GM23338 (cell line): Measurements from ENCODE around the gene REEP1. TPM values are rescaled to one million over a fixed set of nuclear protein-coding genes. Genes with fewer than 3 reads are reported as not detected.

ENCODE experiments used
- ATAC-seq: fragments of 200-7000 bp; cut with Tn5 transposase; 3 replicates; pipeline ENCODE4 v1.9.1; 2020
- DNase-seq: peaks from one replicate; pipeline ENCODE4 v3.0.0-alpha.2; 2015; ENCODE audit warnings: low spot score
- H2AFZ ChIP-seq: fragments of 200-600 bp; sonication (generic); 2 replicates; pipeline ENCODE4 v1.8.0; 2016; ENCODE audit warnings: antibody characterized with exemption, mild to moderate bottlenecking, moderate library complexity
- H3F3A ChIP-seq: fragments of 200-600 bp; sonication (generic); replicated peaks from 2 replicates; pipeline ENCODE4 v1.8.0; 2017; ENCODE audit warnings: antibody characterized with exemption, mixed run types, low read depth
- H3K27ac ChIP-seq: fragments of 200-600 bp; sonication (generic); 2 replicates; pipeline ENCODE4 v1.6.1; 2016; ENCODE audit warnings: low read depth
- H3K27me3 ChIP-seq: fragments of 200-600 bp; sonication (generic); 2 replicates; pipeline ENCODE4 v1.8.0; 2016; ENCODE audit warnings: mild to moderate bottlenecking, mixed run types, moderate library complexity; ENCODE audit not compliant: insufficient read depth
- H3K36me3 ChIP-seq: fragments of 200-600 bp; sonication (generic); 2 replicates; pipeline ENCODE4 v1.8.0; 2016; ENCODE audit warnings: mild to moderate bottlenecking; ENCODE audit not compliant: insufficient read depth
- H3K4me1 ChIP-seq: fragments of 200-600 bp; sonication (generic); 2 replicates; pipeline ENCODE4 v1.8.0; 2016; ENCODE audit warnings: mild to moderate bottlenecking, moderate library complexity; ENCODE audit not compliant: insufficient read depth
- H3K4me2 ChIP-seq: fragments of 200-600 bp; sonication (generic); 2 replicates; pipeline ENCODE4 v1.7.1; 2017; ENCODE audit warnings: mixed run types
- H3K4me3 ChIP-seq: fragments of 200-600 bp; sonication (generic); 2 replicates; pipeline ENCODE4 v1.6.1; 2016; ENCODE audit warnings: mixed run types
- H3K79me2 ChIP-seq: fragments of 200-600 bp; sonication (generic); replicated peaks from 2 replicates; pipeline ENCODE4 v1.8.0; 2017; ENCODE audit warnings: mild to moderate bottlenecking; ENCODE audit not compliant: insufficient read depth
- H3K9me2 ChIP-seq: fragments of 200-600 bp; sonication (generic); 2 replicates; pipeline ENCODE4 v1.8.0; 2017; ENCODE audit not compliant: insufficient read depth
- H4K20me1 ChIP-seq: fragments of 200-600 bp; sonication (generic); replicated peaks from 2 replicates; pipeline ENCODE4 v1.8.0; 2017; ENCODE audit warnings: mild to moderate bottlenecking; ENCODE audit not compliant: insufficient read depth
- H3K27ac Mint-ChIP-seq: 2 replicates; pipeline ENCODE4 v1.8.0; 2020; ENCODE audit warnings: inconsistent platforms, mild to moderate bottlenecking, moderate library complexity, mixed read lengths
- H3K27me3 Mint-ChIP-seq: 3 replicates; pipeline ENCODE4 v1.8.0; 2022; ENCODE audit warnings: low read depth, mild to moderate bottlenecking, moderate library complexity, mixed read lengths, inconsistent platforms; ENCODE audit not compliant: insufficient read depth, poor library complexity
- H3K36me3 Mint-ChIP-seq: 3 replicates; pipeline ENCODE4 v1.8.0; 2021; ENCODE audit warnings: low read depth, mild to moderate bottlenecking, inconsistent platforms, moderate library complexity, mixed read lengths
- H3K4me1 Mint-ChIP-seq: 3 replicates; pipeline ENCODE4 v1.8.0; 2020; ENCODE audit warnings: mild to moderate bottlenecking, inconsistent platforms, mixed read lengths
- H3K4me3 Mint-ChIP-seq: 3 replicates; pipeline ENCODE4 v1.8.0; 2021; ENCODE audit warnings: moderate library complexity, mild to moderate bottlenecking, inconsistent platforms, mixed read lengths
- H3K9me3 Mint-ChIP-seq: 3 replicates; pipeline ENCODE4 v1.8.0; 2020; ENCODE audit warnings: moderate library complexity, mild to moderate bottlenecking, inconsistent platforms, mixed read lengths
- CREB1 ChIP-seq: fragments of 250-450 bp; sonication (Bioruptor Pico); IDR thresholded peaks from 2 replicates; pipeline ENCODE4 v1.5.0; 2020; ENCODE audit warnings: low read depth, mild to moderate bottlenecking, moderate library complexity
- ETS1 ChIP-seq: IDR thresholded peaks from 2 replicates; pipeline ENCODE4 v1.6.1; 2016; ENCODE audit warnings: antibody characterized with exemption
- NANOG ChIP-seq: IDR thresholded peaks from 2 replicates; pipeline ENCODE4 v1.6.1; 2016; ENCODE audit warnings: antibody characterized with exemption, borderline replicate concordance
- POLR2AphosphoS5 ChIP-seq: IDR thresholded peaks from 2 replicates; pipeline ENCODE4 v1.6.1; 2016; ENCODE audit warnings: antibody characterized with exemption, low read depth
- REST ChIP-seq: IDR thresholded peaks from one replicate; pipeline ENCODE4 v1.6.1; 2018; ENCODE audit warnings: antibody characterized with exemption; ENCODE audit not compliant: unreplicated experiment
- STAT1 ChIP-seq: IDR thresholded peaks from one replicate; pipeline ENCODE4 v1.6.1; 2016; ENCODE audit warnings: antibody characterized with exemption; ENCODE audit not compliant: unreplicated experiment
- ZNF114 ChIP-seq: fragments of 250-450 bp; sonication (Bioruptor Pico); IDR thresholded peaks from 2 replicates; pipeline ENCODE4 v1.5.0; 2020; ENCODE audit warnings: mild to moderate bottlenecking, moderate library complexity
- ZNF331 ChIP-seq: fragments of 250-450 bp; sonication (Bioruptor Pico); IDR thresholded peaks from 2 replicates; pipeline ENCODE4 v1.5.0; 2020; ENCODE audit warnings: low read depth, mild to moderate bottlenecking, moderate library complexity
- polyA plus RNA-seq: library from polyadenylated mRNA; unstranded; fragments of >200 nt; fragmentation: Nextera tagmentation; extraction: Ambion mirVana; gene quantifications from 2 replicates; pipeline ENCODE4 v1.2.1, GENCODE V29; 2016
- total RNA-seq: library from RNA; depleted of rRNA; stranded (reverse); fragments of >200 nt; shearing (Covaris generic); gene quantifications from 2 replicates; pipeline ENCODE4 v1.2.3, GENCODE V29; 2014

Gene REEP1
- total and polyA plus RNA-seq, 2 experiments from 2014 or later: 1.6 to 1.8 TPM

GRCh38 chr2:86193901-86194567 lies 143.4 kb downstream of the REEP1 start:
- Histone ChIP-seq H3K4me3 (peak overlapping the region; percentile 81), H3K27ac (no peak overlapping the region), H3F3A (no peaks in the 10 kb centered on the region), H3K4me1 (peaks cover 5% of the 10 kb centered on the region; the same call in 1 of the 2 replicates), H3K36me3 (peaks cover 4% of the 10 kb centered on the region; the same call in 1 of the 2 replicates), H3K27me3 (no peaks in the 10 kb centered on the region), H2AFZ (no peak overlapping the region), H3K4me2 (peak overlapping the region; percentile 85), H4K20me1 (peaks cover 27% of the 10 kb centered on the region), H3K9me2 (no peaks in the 10 kb centered on the region), H3K79me2 (peaks cover 56% of the 10 kb centered on the region)
- Mint-ChIP-seq H3K9me3 (no peaks in the 10 kb centered on the region; the same call in 2 of the 3 replicates), H3K27me3 (peaks cover 9% of the 10 kb centered on the region), H3K4me3 (peak overlapping the region; percentile 90), H3K36me3 (peaks cover 20% of the 10 kb centered on the region), H3K27ac (peak overlapping the region; percentile 99; the same call in 1 of the 2 replicates), H3K4me1 (peaks cover 16% of the 10 kb centered on the region)
- TF ChIP-seq REST (no peak), POLR2AphosphoS5 (no peak), ETS1 (no peak), NANOG (no peak), ZNF114 (CRISPR knock-in tag) (no peak), ZNF331 (CRISPR knock-in tag) (no peak)
- DNase-seq: peak; percentile 28
- ATAC-seq: no peak

- no peaks in the 10 kb centered on the region; the same call in 2 of the 3 replicates for H3K9me3 Mint-ChIP-seq
- no peak overlapping the region for H3K4me2 ChIP-seq
- peaks cover 13% of the 10 kb centered on the region for H3K4me1 Mint-ChIP-seq
- peaks cover 23% of the 10 kb centered on the region for H3K36me3 Mint-ChIP-seq
- H4K20me1 ChIP-seq: peaks cover 55% of the 10 kb centered on the region
- H3K27ac ChIP-seq: no peak overlapping the region
- H3K27ac Mint-ChIP-seq: no peak overlapping the region
- no peaks in the 10 kb centered on the region; the same call in 1 of the 2 replicates for H3K4me1 ChIP-seq
- no peak for DNase-seq
- ATAC-seq: no peak
- peaks cover 4% of the 10 kb centered on the region; the same call in 1 of the 2 replicates for H3K36me3 ChIP-seq
- no peaks in the 10 kb centered on the region for H3F3A ChIP-seq
- no peaks in the 10 kb centered on the region for H3K9me2 ChIP-seq
- no peak overlapping the region for H2AFZ ChIP-seq
- no peak overlapping the region for H3K4me3 ChIP-seq
- peaks cover under 1% of the 10 kb centered on the region for H3K27me3 Mint-ChIP-seq
- H3K4me3 Mint-ChIP-seq: no peak overlapping the region
- H3K79me2 ChIP-seq: peaks cover 98% of the 10 kb centered on the region
- H3K27me3 ChIP-seq: no peaks in the 10 kb centered on the region
- TF ChIP-seq ZNF331 (CRISPR knock-in tag) (no peak), POLR2AphosphoS5 (no peak), REST (no peak), ZNF114 (CRISPR knock-in tag) (no peak), NANOG (no peak), STAT1 (no peak), ETS1 (no peak), CREB1 (CRISPR knock-in tag) (no peak)
These were observed 147.5 kb downstream of the REEP1 start for GRCh38 chr2:86189782-86190416.
